GM21529 (cell line): ENCODE measurements around the gene NDUFAF8.

Experiments used
- ATAC-seq: cut with Tn5 transposase; IDR thresholded peaks from one replicate; pipeline ENCODE4 v1.9.1; 2021; ENCODE audit not compliant: unreplicated experiment

NDUFAF8 gene

GRCh38 chr17:81237591-81238489, 1.3 kb upstream of the NDUFAF8 start:
- no peak for ATAC-seq

- ATAC-seq: no peak
Measured at GRCh38 chr17:81238490-81238814, 666 bp upstream of the NDUFAF8 start.

GRCh38 chr17:81239714-81240555, 817 bp downstream of the NDUFAF8 start:
- ATAC-seq: no peak

GRCh38 chr17:81240761-81241160, 1.6 kb downstream of the NDUFAF8 start:
- no peak for ATAC-seq

- ATAC-seq: no peak
Measured at GRCh38 chr17:81241203-81241602, 2.1 kb downstream of the NDUFAF8 start.

GRCh38 chr17:81241648-81242420, 2.7 kb downstream of the NDUFAF8 start:
- no peak for ATAC-seq

GRCh38 chr17:81242421-81243332, 3.6 kb downstream of the NDUFAF8 start:
- ATAC-seq: no peak

GRCh38 chr17:81243333-81243664, 4.2 kb downstream of the NDUFAF8 start:
- no peak for ATAC-seq

- ATAC-seq: no peak
Measured at GRCh38 chr17:81244358-81245023, 5.4 kb downstream of the NDUFAF8 start.

GRCh38 chr17:81245024-81245664, 6.0 kb downstream of the NDUFAF8 start:
- no peak for ATAC-seq

GRCh38 chr17:81245665-81246342, 6.7 kb downstream of the NDUFAF8 start:
- ATAC-seq: no peak

- no peak for ATAC-seq
Measured at GRCh38 chr17:81246343-81246670, 7.2 kb downstream of the NDUFAF8 start.

GRCh38 chr17:81246679-81247338, 7.7 kb downstream of the NDUFAF8 start:
- no peak for ATAC-seq

- no peak for ATAC-seq
Measured at GRCh38 chr17:81247339-81247990, 8.3 kb downstream of the NDUFAF8 start.

GRCh38 chr17:81248649-81249048, 9.5 kb downstream of the NDUFAF8 start:
- ATAC-seq: no peak

GRCh38 chr17:81249223-81250040, 10.3 kb downstream of the NDUFAF8 start:
- no peak for ATAC-seq
